Astrocyte of the cerebellum (primary cell): ENCODE data around the gene CENPO.

ENCODE experiments used
- DNase-seq: peaks from one replicate; pipeline ENCODE4 v3.0.0-alpha.2; 2011; ENCODE audit warnings: low read depth
- H3K4me3 ChIP-seq: 2 replicates; pipeline ENCODE4 v1.5.1; 2011; ENCODE audit warnings: mild to moderate bottlenecking, low read depth, low read length, moderate library complexity
- in situ Hi-C: cut with HindIII; loops from 2 replicates; pipeline ENCODE4 v1.10.0; 2017; ENCODE audit warnings: low sequenced_read_pairs
- TF ChIP-seq, protein P1 (sequence below): IDR thresholded peaks from 2 replicates; pipeline ENCODE4 v1.5.1; 2012; ENCODE audit warnings: low read length, low read depth, moderate library complexity, mild to moderate bottlenecking; ENCODE audit errors: missing control alignments

Gene CENPO

DNA sequence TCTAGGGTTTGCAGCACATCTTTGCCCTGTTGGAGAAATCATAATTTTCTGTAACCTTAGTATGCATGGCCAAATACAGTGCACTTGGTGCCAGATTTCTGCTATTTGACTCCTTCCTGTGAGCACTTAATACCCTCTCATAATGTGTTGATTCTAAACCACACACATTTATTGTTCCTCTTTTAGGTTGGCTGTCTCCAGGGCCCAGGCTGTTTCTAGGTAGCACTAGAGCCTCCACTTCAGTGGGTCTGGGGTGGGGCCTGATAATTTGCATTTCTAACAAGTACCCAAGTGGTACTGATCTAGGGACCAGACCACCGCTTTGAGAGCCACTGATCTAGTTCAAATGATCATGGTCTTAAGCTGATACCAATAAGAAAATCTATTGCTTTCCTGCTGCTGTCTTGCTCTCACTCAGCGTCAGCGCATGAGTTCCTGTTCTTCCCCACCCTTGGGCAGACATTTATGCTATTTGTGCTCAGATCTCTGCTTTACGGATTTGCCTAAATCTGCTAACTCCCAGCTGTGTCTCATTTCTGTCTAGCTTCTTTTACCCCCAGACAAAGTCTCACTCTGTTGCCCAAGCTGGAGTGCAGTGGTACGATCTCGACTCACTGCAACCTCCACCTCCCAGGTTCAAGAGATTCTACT is 7.4 kb upstream of the CENPO start:
- DNase-seq, result no peak
- TF ChIP-seq, protein P1, sequence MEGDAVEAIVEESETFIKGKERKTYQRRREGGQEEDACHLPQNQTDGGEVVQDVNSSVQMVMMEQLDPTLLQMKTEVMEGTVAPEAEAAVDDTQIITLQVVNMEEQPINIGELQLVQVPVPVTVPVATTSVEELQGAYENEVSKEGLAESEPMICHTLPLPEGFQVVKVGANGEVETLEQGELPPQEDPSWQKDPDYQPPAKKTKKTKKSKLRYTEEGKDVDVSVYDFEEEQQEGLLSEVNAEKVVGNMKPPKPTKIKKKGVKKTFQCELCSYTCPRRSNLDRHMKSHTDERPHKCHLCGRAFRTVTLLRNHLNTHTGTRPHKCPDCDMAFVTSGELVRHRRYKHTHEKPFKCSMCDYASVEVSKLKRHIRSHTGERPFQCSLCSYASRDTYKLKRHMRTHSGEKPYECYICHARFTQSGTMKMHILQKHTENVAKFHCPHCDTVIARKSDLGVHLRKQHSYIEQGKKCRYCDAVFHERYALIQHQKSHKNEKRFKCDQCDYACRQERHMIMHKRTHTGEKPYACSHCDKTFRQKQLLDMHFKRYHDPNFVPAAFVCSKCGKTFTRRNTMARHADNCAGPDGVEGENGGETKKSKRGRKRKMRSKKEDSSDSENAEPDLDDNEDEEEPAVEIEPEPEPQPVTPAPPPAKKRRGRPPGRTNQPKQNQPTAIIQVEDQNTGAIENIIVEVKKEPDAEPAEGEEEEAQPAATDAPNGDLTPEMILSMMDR, result no peak
- in situ Hi-C loops, result no loop called here
- no peak overlapping the region for H3K4me3 ChIP-seq

DNA sequence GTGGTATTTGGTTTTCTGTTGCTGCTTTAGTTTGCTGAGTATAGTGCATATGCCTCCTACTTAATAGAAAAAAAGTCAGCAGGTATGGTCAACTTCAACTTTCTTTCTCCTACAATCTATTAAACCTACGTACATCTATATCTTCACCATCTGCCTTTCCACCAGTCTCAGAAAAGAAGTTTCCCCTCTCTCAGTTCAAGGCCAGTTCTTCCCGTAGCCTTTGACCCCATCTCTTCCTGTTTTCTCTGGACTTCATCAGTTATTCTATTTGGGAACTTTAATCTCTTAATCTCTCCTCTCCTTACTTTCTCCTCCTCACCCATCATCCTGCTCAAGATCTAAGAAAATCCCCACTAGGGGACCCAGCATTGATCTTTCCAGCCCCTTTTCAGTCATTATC is 5.7 kb upstream of the CENPO start:
- TF ChIP-seq, protein P1, result no peak
- in situ Hi-C loops, result no loop called here
- H3K4me3 ChIP-seq, result no peak overlapping the region
- no peak for DNase-seq

DNA sequence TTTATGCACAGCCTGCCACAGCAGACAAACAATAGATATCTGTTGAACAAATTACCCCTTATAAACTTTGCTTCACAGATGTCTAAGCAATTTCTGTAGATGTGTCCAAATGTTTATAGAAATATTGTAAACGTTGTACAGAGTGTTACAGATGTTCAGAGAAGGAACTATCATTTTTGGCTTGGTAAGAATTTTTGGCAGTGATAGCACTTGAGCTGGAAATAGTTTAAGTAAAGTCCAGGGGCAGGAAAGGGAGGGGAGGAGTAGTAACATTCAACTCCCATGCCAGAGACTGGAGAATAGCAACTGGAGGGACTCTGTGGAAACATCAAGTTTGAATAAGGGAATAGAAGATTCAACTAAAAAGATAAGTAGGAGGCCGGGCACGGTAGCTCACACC is 4.4 kb upstream of the CENPO start:
- in situ Hi-C loops, result no loop called here

DNA sequence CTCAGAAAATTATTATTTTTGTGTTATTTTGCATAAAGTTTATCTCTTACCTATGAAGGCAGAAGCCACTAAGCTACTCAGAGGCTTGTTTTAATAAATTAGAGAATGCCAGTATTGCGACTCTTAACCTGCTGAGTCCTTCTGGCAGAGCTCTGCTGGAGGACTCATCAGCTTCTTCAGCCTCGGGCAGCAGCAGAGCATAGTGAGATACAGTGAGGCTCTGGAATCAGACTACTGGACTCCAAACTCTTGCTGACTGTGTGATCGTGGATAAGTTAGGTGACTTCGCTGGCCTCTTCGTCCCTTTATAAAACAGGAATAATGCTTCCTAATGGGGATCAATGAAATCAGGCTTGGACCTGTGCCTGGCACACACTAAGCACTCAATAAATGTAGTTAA is 1.8 kb upstream of the CENPO start:
- in situ Hi-C loops, result no loop called here
- TF ChIP-seq, protein P1, result no peak
- DNase-seq, result no peak
- no peak overlapping the region for H3K4me3 ChIP-seq

More for the DNA sequence above, 4.4 kb upstream of the CENPO start:
- H3K4me3 ChIP-seq, result no peak overlapping the region
- no peak for DNase-seq
- TF ChIP-seq, protein P1, result no peak

DNA sequence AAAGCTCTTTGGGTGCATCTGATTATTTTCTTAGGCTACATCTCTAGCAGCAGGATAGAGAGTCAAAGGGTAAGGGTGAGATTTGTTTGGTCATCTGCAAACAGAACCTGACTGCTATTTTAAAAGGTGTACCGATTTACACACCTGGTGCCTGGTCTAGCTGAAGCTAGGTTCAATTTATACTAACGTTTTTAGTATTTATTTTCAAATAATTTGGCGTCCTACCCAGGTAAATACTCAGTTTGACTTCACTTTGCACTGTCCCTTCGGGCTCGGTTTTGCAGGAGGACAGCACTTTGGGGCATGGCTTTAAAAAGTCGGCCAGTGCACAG is 717 bp upstream of the CENPO start:
- TF ChIP-seq, protein P1, result no peak
- DNase-seq, result no peak
- in situ Hi-C loops, result no loop called here
- peak overlapping the region; percentile 88 for H3K4me3 ChIP-seq

DNA sequence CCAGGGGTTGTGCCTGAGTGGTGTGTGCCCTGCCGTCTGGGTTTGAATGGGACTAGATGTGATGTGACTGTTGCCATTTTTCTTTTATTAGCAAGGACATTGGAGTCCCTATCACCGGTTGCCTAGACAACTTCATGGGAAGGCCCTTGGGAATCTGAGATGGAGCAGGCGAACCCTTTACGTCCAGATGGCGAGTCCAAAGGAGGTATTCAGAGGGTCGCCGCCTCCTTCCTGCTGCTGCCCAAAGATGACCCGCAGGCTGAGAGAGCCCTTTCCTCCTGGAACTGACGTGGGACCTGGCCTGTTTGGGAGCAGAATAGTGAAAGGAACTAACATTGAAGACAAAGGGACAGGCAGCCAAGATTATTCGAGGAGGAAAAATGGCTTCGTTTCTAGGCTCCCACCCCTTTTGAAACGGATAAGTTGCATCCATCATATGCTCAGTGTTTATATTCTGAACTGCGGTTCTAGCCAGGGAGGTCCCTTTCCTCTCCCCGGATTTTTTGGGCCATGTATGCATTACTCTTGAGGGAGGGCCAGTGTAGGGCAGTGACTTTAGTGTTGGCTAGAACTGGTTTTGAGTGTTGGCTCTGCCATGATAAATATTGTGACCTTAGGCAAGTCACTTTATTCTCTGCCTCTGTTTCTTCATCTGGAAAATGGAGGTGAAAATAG is 673 bp downstream of the CENPO start:
- TF ChIP-seq, protein P1, result no peak
- no peak for DNase-seq
- in situ Hi-C loops, result no loop called here
- H3K4me3 ChIP-seq, result peak overlapping the region; percentile 88
